GM19240 (cell line): ENCODE data around the gene CPN2.

Source experiments
- DNase-seq: peaks from one replicate; pipeline ENCODE4 v3.0.0; 2011; ENCODE audit warnings: low spot score; ENCODE audit not compliant: insufficient read length

The CPN2 gene

DNA sequence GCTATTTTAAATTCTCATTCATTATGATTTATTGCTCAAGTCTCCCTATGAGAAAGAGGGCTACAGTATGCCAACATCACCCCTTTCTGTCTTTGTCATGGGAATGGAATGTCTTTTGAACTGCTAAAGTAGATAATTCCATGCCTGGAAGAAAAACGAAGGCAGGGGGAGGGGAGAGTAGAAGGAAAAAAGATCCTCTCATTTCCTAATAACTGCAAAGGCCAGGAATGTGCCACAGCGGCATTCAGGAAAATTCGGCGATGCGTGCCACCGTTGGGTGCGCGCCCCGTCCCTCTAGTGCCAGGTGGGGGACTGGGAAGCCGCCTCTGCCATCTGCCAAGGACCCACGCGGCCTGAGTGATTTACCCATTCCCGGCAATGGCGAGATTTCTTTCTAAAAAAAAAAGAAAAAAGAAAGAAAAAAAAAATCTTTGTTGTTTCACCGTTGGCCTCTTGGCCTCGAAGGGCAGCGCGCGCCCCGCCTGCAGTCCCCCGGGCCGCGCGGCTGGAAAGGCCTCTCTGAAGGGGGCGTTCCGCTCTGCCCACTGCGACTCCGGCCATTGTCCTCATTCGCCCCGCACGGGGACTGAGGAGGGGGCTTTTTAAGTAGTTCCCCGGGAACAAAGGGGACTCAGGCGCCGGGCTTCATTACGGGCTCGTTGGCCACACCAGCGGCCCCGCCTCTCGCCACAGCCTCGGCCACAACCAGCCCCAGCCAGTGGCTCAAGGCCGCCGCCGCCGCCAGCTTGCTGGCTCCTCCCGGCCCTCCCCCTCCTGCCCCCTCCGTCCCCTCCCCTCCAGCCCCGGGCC lies 54.5 kb downstream of the CPN2 start:
- no peak for DNase-seq

GRCh38 chr3:194294895-194295214 lies 56.3 kb downstream of the CPN2 start:
- no peak for DNase-seq

- DNase-seq, result no peak
These were observed 56.8 kb downstream of the CPN2 start for GRCh38 chr3:194294199-194294894.

- DNase-seq, result no peak
These were observed 57.5 kb downstream of the CPN2 start for GRCh38 chr3:194293546-194294198.

DNA sequence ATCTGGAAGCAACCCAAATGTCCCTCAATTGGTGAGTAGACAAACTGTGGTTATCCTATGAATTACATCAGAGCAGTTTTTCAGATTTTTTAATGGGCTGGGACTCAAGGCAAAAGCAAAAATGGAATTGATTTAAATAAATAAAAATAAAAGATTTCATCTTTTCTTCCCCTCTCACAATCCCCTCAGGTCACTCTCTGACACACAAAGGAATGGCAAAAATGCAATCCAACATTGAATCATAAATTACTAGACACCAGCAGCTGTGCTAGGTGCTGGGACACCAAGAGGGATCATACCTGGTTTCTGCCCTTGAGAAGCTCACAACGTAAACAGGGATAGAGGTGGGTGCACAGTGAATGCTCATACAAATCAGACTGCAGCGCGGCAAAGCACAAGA lies 58.8 kb downstream of the CPN2 start:
- DNase-seq, result no peak
